Measurements from ENCODE around the gene IFT57.
"Not testable (repeated sequence)": the region's sequence is repeated elsewhere in the genome, so short reads cannot be mapped to it uniquely, and the experiment has no call there.

IFT57 gene, protein sequence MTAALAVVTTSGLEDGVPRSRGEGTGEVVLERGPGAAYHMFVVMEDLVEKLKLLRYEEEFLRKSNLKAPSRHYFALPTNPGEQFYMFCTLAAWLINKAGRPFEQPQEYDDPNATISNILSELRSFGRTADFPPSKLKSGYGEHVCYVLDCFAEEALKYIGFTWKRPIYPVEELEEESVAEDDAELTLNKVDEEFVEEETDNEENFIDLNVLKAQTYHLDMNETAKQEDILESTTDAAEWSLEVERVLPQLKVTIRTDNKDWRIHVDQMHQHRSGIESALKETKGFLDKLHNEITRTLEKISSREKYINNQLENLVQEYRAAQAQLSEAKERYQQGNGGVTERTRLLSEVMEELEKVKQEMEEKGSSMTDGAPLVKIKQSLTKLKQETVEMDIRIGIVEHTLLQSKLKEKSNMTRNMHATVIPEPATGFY

DNA sequence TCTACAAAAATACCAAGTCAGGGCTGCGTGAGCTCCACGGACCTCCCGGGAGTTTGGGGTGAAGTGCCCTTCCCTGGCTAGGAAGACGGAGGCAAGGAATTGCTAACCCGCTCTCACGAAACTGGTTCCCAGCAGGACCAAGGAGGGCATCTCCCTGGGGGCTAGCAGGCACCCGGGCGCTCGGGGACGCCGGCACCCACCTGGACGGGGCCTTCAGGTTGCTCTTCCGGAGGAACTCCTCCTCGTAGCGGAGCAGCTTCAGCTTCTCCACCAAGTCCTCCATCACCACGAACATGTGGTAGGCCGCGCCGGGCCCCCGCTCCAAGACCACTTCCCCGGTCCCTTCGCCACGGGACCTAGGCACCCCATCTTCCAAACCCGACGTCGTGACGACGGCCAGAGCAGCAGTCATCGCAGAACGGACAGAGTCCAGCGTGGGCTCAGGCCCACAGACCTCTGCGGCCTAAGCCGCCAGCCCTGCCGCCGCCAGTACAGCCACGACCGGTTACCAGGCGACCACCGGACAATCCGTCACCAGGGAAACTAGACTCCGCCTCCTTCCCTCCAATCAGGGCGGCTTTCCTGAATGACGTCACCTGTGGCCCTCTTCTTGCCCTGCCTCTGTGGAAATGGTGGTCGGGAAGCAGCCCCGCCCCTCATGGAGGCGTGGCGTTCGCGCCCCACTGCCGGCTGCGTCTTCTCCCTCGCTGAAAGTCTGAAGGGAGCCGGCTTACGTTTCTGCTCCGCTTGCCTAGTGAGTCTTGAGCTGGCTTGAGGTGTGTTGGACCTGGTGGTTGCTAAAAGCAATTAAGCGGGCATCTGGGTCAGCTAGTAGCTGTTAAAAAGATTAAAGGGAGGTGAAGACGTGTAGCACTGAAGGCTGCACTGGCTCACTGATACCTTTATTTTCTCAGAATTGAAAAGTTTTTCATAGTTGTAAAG is at the start of gene IFT57:
IFT57 (minus strand) TSS at position 514 of the 942 bp plus-strand sequence; CDS start at position 412, 102 bp downstream.
- TF ChIP-seq, protein P1, sequence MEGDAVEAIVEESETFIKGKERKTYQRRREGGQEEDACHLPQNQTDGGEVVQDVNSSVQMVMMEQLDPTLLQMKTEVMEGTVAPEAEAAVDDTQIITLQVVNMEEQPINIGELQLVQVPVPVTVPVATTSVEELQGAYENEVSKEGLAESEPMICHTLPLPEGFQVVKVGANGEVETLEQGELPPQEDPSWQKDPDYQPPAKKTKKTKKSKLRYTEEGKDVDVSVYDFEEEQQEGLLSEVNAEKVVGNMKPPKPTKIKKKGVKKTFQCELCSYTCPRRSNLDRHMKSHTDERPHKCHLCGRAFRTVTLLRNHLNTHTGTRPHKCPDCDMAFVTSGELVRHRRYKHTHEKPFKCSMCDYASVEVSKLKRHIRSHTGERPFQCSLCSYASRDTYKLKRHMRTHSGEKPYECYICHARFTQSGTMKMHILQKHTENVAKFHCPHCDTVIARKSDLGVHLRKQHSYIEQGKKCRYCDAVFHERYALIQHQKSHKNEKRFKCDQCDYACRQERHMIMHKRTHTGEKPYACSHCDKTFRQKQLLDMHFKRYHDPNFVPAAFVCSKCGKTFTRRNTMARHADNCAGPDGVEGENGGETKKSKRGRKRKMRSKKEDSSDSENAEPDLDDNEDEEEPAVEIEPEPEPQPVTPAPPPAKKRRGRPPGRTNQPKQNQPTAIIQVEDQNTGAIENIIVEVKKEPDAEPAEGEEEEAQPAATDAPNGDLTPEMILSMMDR (IDR thresholded peaks at IDR 0.05; ENCODE audit: extremely low read depth, missing control alignments) = no peak

DNA sequence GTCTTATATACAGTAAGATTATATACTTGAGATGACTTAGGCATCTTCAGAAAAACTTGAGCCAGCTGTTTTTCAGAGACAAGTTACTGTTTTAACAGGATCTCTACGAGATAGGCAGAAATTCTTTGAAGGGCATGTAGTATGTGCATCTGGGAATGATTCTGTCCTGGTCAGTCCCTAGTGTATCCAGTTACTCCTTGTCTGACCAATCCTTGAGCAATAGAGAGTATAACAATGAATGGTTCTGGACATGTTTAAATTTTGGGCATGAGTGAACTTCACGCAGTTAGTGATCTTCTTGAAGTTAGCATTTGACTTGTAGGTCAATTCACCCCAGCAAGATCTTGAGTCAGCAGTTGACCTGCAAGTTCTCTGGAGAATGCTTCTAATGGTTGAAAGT is 49.4 kb upstream of the IFT57 start:
- no peak for DNase-seq (ENCODE audit: low spot score)
- TF ChIP-seq, protein P1 (IDR thresholded peaks at IDR 0.05; ENCODE audit: extremely low read depth, missing control alignments) = no peak

More for the DNA sequence above, at the start of gene IFT57:
- peak; percentile 92 for DNase-seq (ENCODE audit: low spot score)

DNA sequence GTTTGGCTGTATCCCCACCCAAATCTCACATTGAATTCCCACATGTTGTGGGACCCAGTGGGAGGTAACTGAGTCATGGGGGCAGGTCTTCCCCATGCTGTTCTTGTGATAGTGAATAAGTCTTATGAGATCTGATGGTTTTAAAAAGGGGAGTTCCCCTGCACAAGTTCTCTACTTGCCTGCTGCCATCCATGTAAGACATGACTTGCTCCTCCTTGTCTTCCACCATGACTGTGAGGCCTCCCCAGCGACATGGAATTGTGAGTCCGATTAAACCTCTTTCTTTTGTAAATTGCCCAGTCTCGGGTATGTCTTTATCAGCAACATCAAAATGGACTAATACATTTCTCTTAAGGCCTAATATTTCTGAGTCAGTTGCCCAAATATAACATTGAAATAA is 46.0 kb upstream of the IFT57 start:
- not testable (repeated sequence) for DNase-seq (ENCODE audit: low spot score)

DNA sequence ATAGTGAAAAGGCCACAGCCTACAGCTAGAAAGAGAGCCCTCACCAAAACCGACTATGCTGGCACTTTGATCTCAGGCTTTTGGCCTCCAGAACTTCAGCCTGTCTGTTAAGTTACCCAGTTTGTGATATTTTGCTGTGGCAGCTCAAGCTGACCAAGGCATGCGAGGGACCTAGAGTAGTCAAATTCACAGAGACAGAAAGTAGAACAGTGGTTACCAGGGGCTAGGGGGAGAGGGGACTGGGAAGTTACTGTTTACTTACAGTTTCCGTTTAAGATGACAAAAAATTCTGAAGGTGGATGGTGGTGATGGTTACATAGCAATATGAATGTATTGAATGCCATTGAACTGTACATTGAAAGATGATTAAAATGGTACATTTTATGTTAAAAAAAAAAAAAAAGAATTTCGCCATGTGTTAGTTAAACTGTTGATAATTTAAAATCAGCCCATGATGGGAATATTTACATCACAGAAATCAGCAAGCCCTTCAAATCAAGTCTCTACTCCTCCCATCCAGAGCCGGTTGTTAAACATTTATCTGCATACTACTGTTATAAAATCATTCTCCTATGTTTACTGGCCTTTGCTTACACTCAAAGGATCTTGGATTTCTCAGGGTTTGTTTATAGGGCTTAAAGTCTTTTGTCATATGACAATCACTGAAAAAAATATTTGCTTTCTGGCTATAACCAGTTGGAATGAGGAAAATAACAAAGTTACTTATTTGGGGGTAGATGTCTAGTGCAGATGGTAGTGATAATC is 42.5 kb upstream of the IFT57 start:
- not testable (repeated sequence) for DNase-seq (ENCODE audit: low spot score)

DNA sequence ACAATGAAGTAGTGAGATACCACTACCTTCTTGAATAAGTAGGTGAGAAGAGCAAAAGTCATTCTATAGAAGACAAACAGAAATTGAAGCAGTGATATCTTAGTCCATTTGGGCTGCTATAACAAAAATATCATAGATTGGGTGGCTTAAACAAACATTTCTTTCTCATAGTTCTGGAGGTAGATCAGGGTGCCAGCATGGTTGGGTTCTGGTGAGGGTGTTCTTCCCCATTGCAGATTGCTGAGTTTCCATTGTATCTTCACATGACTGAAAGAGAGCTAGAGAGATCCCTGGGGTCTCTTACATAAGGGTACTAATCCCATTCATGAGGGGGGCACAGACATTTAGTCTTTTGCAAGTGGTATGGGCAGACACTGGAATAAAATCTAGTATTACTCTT is 32.9 kb upstream of the IFT57 start:
- TF ChIP-seq, protein P1 (IDR thresholded peaks at IDR 0.05; ENCODE audit: extremely low read depth, missing control alignments) = no peak
- DNase-seq (ENCODE audit: low spot score) = no peak

DNA sequence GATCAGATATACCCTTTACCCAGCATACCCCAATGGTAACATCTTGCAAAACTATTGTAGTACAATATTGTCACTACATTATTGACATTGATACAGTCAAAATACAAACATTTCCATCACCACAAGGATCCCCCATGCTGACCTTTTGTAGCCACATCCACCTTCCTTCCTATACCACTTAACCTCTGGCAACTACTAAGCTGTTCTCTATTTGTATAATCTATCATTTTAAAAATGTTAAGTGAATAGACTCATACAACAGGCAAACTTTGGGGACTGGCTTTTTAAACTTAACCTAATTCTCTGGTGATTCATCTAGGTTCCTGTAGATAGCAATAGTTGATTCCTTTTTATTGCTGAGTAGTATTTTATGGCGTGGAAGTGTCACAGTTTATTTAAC is 29.6 kb upstream of the IFT57 start:
- TF ChIP-seq, protein P1 (IDR thresholded peaks at IDR 0.05; ENCODE audit: extremely low read depth, missing control alignments) = no peak
- DNase-seq (ENCODE audit: low spot score) = no peak

DNA sequence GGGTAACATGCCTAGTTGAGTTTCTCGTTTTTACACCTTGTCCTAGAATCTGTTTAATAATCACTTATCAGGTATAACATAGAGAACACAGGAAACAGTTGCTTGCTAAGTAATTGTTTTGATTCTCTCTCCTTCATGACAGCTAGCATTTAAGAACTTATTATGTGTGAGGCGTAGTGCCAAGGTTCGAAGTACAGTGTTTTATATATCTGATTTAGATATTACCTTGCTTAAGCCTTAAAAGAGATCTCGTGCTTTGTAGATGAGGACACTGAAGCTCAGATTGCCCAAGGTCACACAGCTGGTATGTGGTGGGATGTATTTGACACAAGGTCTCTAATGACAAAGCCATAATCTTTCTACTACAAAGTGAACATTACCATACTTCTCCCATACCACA is 29.0 kb upstream of the IFT57 start:
- no peak for DNase-seq (ENCODE audit: low spot score)
- TF ChIP-seq, protein P1 (IDR thresholded peaks at IDR 0.05; ENCODE audit: extremely low read depth, missing control alignments) = no peak

DNA sequence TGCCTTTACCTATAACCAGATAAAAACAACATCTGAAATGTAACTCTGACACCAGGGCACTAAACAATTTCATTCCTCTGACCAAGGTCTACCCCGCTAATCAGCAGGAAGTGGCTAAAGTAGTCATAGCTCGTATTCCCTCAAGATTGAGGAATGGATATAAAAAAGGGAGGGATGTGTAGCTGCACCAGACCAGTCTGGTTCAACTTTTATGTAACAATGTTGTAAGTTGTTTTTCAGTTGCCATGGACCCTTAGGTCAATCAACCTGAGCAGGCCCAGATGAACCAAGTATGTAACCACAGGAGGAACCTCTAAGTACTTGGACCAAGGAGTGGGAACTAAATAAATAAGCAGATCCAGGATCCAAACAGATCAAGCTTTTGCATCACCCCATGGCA is 28.4 kb upstream of the IFT57 start:
- no peak for DNase-seq (ENCODE audit: low spot score)

More for the DNA sequence above, 28.4 kb upstream of the IFT57 start:
- TF ChIP-seq, protein P1 (IDR thresholded peaks at IDR 0.05; ENCODE audit: extremely low read depth, missing control alignments) = no peak
